SK-N-MC (cell line): ENCODE measurements around the gene FBXO17.

Source experiments
- EZH2 ChIP-seq: fragments of 200-600 bp; sonication (generic); IDR thresholded peaks from one replicate; pipeline ENCODE4 v1.6.1; 2017; ENCODE audit warnings: antibody characterized with exemption
- POLR2AphosphoS5 ChIP-seq: IDR thresholded peaks from 2 replicates; pipeline ENCODE4 v1.6.1; 2012; ENCODE audit warnings: mild to moderate bottlenecking, low read depth, low read length, borderline replicate concordance

DNA sequence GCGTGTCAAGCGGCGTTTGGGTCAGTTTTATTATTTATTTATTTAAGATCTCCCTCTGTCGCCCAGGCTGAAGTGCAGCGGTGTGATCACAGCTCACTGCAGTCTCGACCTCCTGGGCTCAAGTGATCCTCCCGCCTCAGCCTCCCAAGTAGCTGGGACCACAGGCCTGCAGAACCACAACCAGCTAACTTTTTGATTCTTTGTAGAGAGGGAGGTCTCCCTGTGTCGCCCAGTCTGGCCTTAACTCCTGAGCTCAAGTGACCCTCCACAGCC, 44.1 kb downstream of the FBXO17 start:
- TF ChIP-seq POLR2AphosphoS5 (no peak), EZH2 (no peak)
